ENCODE measurements around the gene TANC1. TPM values are rescaled to one million over a fixed set of nuclear protein-coding genes. Genes with fewer than 3 reads are reported as not detected.

Gene TANC1
- total and polyA plus RNA-seq, 11 donors = 26.6 to 91.1 (median 68.8) TPM

- H3K4me1 ChIP-seq = peaks cover 5 to 61% (median 29%) of the 10 kb centered on the region in 12 donors
- no peak overlapping the region for H3K4me3 ChIP-seq
- peak in 1 of 4 donors; percentile 11 for ATAC-seq
Measured at GRCh38 chr2:159103411-159103810, 135.0 kb downstream of the TANC1 start.

DNA sequence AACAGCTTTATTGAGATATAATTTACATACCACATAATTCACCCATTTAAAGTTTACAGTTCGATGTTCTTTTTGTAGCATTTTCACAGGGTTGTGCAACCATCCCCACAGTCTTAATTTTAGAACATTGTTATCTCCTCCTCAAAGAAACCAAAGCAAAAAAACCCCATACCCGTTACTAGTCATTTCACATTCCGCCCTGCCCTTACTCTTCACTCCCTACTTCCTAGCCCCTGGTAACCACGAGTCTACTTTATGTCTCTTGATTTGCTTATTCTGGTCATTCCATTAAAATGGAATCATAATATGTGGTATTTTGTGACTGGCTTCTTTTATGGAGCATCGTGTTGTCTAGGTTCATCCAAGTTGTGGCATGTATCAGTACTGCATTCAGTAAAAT, 137.7 kb downstream of the TANC1 start:
- no peak overlapping the region for H3K4me3 ChIP-seq
- intact Hi-C loops (cut with DNase I) = no loop called here
- no peaks in the 10 kb centered on the region for H3K27me3 ChIP-seq
- no peak for ATAC-seq
- H3K9me3 ChIP-seq = no peaks in the 10 kb centered on the region
- peak overlapping the region in 1 of 12 donors; percentile 2 for H3K27ac ChIP-seq
- H3K4me1 ChIP-seq = peaks cover 0 to 61% (median 20%) of the 10 kb centered on the region in 12 donors
- no peak for DNase-seq
- TF ChIP-seq, protein P1, sequence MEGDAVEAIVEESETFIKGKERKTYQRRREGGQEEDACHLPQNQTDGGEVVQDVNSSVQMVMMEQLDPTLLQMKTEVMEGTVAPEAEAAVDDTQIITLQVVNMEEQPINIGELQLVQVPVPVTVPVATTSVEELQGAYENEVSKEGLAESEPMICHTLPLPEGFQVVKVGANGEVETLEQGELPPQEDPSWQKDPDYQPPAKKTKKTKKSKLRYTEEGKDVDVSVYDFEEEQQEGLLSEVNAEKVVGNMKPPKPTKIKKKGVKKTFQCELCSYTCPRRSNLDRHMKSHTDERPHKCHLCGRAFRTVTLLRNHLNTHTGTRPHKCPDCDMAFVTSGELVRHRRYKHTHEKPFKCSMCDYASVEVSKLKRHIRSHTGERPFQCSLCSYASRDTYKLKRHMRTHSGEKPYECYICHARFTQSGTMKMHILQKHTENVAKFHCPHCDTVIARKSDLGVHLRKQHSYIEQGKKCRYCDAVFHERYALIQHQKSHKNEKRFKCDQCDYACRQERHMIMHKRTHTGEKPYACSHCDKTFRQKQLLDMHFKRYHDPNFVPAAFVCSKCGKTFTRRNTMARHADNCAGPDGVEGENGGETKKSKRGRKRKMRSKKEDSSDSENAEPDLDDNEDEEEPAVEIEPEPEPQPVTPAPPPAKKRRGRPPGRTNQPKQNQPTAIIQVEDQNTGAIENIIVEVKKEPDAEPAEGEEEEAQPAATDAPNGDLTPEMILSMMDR (IDR thresholded peaks at IDR 0.05) = peak in 1 of 12 donors; percentile 17
- TF ChIP-seq POLR2A (IDR thresholded peaks at IDR 0.05) = no peak
- 60 to 70% (median 68%) methylated on average over 5 of the region's 5 CpGs for WGBS, 4 donors
- H3K36me3 ChIP-seq = no peaks in the 10 kb centered on the region

More at GRCh38 chr2:159103411-159103810, 135.0 kb downstream of the TANC1 start:
- 78 to 82% methylated on average over 5 of the region's 5 CpGs; no CpG with 5 or more reads in 2 of the 4 donors for WGBS, 4 donors
- no peaks in the 10 kb centered on the region for H3K9me3 ChIP-seq
- intact Hi-C loops (cut with DNase I) = no loop called here
- TF ChIP-seq, protein P1 (IDR thresholded peaks at IDR 0.05) = no peak
- no peak for TF ChIP-seq POLR2A (IDR thresholded peaks at IDR 0.05)
- H3K27me3 ChIP-seq = no peaks in the 10 kb centered on the region
- DNase-seq = peak in 1 of 5 donors; percentile 14
- H3K27ac ChIP-seq = peak overlapping the region in 2 of 12 donors; percentile 17 to 28
- H3K36me3 ChIP-seq = no peaks in the 10 kb centered on the region

- H3K9me3 ChIP-seq = no peaks in the 10 kb centered on the region
- TF ChIP-seq, protein P1 (IDR thresholded peaks at IDR 0.05) = no peak
- no peak for TF ChIP-seq POLR2A (IDR thresholded peaks at IDR 0.05)
- H3K27me3 ChIP-seq = no peaks in the 10 kb centered on the region
- H3K4me3 ChIP-seq = no peak overlapping the region
- 50 to 60% (median 57%) methylated on average over 12 of the region's 12 CpGs for WGBS, 4 donors
- peak overlapping the region in 11 of 12 donors; percentile 23 to 84 (median 64) for H3K27ac ChIP-seq
- ATAC-seq = peak; percentile 60 to 84 (median 80)
- no peaks in the 10 kb centered on the region for H3K36me3 ChIP-seq
- peak in 4 of 5 donors; percentile 48 to 66 (median 56) for DNase-seq
- peaks cover 0 to 61% (median 15%) of the 10 kb centered on the region in 12 donors for H3K4me1 ChIP-seq
- intact Hi-C loops (cut with DNase I) = no loop called here
Measured at GRCh38 chr2:159108181-159108893, 139.9 kb downstream of the TANC1 start.

- H3K27ac ChIP-seq = peak overlapping the region in 6 of 12 donors; percentile 1 to 84 (median 70)
Measured at GRCh38 chr2:159109517-159109916, 141.1 kb downstream of the TANC1 start.

More at GRCh38 chr2:159109517-159109916, 141.1 kb downstream of the TANC1 start:
- peaks cover 0 to 70% (median 15%) of the 10 kb centered on the region in 12 donors for H3K4me1 ChIP-seq
- WGBS, 4 donors = 63 to 69% (median 66%) methylated on average over 3 of the region's 3 CpGs
- H3K9me3 ChIP-seq = no peaks in the 10 kb centered on the region
- no peak for TF ChIP-seq POLR2A (IDR thresholded peaks at IDR 0.05)
- TF ChIP-seq, protein P1 (IDR thresholded peaks at IDR 0.05) = no peak
- DNase-seq (no peak), ATAC-seq (no peak)
- no peak overlapping the region for H3K4me3 ChIP-seq
- intact Hi-C loops (cut with DNase I) = no loop called here
- no peaks in the 10 kb centered on the region for H3K27me3 ChIP-seq
- H3K36me3 ChIP-seq = no peaks in the 10 kb centered on the region
